SH-SY5Y (cell line): ENCODE measurements around the gene PLEKHA5.

Experiments used
- GATA2 ChIP-seq: IDR thresholded peaks from 2 replicates; pipeline ENCODE4 v1.6.1; 2011; ENCODE audit warnings: mild to moderate bottlenecking, low read depth, low read length
- GATA3 ChIP-seq: IDR thresholded peaks from 2 replicates; pipeline ENCODE4 v1.6.1; 2011; ENCODE audit warnings: low read depth, mild to moderate bottlenecking, low read length, moderate library complexity

DNA sequence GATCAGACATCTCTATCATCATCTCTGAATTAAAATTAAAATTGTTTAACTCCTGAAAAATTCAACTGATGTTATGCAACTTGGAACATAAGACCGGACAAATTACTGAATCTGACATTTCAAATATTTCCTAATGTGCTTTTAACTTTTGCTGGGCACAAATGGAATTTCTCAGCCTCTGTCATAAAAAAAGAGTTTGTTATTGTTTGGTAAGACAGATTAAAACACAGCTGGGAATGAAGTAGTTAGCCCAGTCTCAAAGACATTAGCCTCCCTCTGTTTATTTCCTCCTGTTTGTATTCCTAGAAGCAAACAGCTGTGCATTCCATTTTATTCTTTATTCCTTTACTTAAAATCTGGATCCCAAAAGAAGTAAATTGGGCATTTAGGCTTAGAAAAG is 29.4 kb downstream of the PLEKHA5 start:
- TF ChIP-seq GATA3: no peak
- no peak for TF ChIP-seq GATA2
